LoVo (cell line): Measurements from ENCODE around the gene SRCIN1.
A peak's percentile ranks its signal among the peaks of the same experiment; 100 is the strongest.
"Not testable (repeated sequence)": the region's sequence is repeated elsewhere in the genome, so short reads cannot be mapped to it uniquely, and the experiment has no call there.

Experiments used
- DNase-seq: peaks from one replicate; pipeline ENCODE4 v3.0.0-alpha.2; 2016; ENCODE audit warnings: low spot score

Gene SRCIN1

GRCh38 chr17:38509772-38510420 is 95.9 kb downstream of the SRCIN1 start:
- no peak for DNase-seq

- peak; percentile 60 for DNase-seq
Observed at GRCh38 chr17:38508954-38509771, 96.6 kb downstream of the SRCIN1 start.

- no peak for DNase-seq
Observed at GRCh38 chr17:38508570-38508950, 97.2 kb downstream of the SRCIN1 start.

- DNase-seq: no peak
Observed at GRCh38 chr17:38507921-38508569, 97.7 kb downstream of the SRCIN1 start.

DNA sequence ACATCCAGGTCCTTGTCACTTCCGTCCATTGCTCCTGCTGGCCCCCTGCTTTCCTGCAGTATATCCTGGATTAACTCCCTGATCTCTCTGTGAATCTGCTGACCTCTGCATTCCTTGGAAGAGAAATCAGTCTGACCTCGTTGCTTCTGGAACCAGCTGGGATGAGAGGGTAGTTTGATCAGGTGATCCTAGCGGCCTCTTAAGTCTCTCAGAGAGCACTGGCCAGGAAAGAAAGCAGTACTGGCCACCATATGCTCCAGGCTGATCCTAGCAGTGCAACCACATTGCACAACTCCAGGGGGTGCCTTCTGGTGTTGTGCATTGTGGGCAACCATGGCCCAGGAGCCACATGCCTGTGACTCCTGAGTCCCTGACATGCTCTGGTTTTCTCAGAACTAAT is 98.3 kb downstream of the SRCIN1 start:
- DNase-seq: no peak

- no peak for DNase-seq
Observed at GRCh38 chr17:38504216-38504615, 101.5 kb downstream of the SRCIN1 start.

DNA sequence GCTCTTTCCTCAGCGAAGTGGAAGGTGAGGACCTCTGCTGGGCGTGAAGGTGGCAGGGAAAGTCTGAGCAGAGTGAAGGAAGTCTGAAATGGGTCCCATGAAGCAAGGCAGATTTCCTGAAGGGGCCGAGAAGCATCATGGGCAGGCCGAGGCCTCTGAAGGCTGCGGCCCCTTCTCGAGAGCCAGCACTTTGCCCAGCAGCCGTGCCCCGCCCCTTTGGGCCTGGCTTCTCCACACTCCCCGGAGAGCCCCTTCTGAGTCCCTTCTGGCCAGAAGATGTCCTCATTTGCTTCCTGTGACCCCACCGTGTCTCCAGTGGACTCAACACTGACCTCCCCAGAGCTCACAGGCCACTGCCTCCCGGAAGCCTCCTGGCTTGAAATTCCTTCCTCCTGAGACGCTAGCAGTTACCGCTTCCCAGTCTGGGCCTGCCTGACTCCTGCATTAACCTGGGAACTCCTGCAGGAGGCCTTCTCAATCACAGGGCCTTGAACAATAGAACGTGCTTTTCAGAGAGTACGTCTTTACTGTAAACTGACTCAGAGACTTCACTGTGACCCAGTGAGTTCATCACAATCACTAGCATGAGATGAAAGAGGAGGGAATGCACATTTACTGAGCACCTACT is 102.4 kb downstream of the SRCIN1 start:
- DNase-seq: not testable (repeated sequence)

GRCh38 chr17:38501718-38502117 is 104.0 kb downstream of the SRCIN1 start:
- not testable (repeated sequence) for DNase-seq

GRCh38 chr17:38499230-38499629 is 106.5 kb downstream of the SRCIN1 start:
- not testable (repeated sequence) for DNase-seq

DNA sequence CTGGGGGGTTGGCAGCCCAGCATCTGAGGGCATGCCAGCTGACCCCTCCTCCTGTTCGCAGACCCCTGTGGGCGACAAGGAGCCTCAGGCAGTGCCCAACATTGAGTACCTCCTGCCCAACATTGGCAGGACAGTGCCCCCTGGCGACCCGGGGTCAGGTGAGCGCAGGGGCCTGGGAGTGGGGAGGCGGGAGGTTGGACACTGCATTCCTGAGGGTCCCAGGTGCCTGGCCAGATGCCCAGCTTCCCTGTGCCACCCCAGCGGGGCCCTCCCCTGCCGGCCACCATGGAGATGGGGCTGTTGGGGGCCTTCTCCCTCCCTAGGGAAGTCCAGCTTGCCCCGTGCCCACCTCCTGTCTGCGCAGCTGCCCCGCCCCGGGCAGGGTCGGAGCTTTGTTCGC is 107.4 kb downstream of the SRCIN1 start:
- no peak for DNase-seq

GRCh38 chr17:38497656-38498055 is 108.1 kb downstream of the SRCIN1 start:
- not testable (repeated sequence) for DNase-seq

DNA sequence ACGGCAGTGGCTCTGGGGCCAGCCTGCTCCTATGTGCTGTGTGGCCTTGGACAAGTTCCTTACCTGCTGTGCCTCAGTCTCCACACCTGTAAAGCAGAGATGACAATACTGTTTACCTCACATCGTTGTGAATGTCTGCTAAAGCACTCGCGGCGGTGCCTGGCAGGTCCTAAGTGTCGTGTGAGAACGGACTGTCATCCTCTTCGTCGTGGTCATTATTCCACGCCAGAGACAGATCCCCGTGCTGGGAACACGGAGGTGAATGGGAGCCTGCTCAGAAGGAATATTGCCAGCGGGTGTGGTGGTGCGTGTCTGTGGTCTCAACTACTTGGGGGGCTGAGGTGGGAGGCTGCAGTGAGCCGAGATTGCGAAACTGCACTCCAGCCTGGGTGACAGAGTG is 111.6 kb downstream of the SRCIN1 start:
- not testable (repeated sequence) for DNase-seq

DNA sequence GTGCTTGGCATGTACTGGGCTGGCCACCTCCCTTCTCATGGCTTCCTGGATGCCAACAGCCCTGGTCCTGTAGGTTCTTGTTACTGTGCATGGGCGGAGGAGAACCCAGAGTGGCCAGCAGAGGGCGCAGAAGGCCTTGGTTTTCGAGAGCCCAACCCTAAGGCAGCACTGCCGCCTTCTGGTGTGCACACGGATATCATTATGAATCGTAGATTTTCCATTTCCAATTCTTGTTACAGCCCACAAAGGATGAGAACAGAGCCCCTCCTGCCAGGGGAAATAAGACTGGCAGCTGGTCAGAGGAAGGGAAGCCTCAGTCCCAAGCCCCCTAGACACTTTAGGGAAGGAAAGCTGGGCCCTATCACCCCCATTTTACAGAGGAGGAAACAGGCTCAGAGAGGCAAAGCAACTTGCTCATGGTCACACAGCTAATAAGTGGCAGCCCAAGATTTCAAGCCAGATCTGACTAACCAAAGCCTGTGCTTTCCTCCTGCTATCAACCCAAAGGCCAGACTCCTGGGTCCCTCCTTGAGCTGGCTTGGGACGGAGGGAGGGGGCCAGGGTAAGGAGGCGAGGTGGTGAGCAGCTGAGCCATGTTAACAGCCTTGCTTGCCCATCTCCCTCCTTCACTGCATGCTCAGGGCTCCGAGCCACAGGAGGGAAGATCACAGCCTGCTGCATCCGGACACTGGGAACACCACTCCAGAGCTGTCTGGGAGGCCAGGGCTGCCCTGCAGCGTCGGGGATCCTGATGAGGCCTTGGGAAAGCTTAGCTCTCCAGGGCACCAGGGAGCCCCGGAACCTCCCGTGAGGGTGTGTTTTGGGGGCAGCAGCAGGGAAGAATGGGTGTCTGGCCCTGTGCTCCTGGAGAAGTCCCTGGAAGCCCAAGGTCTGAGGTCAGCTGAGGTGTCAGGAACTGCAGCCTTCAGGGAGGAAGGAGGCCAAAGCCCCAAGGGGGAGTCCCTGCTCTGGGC is 113.4 kb downstream of the SRCIN1 start:
- peak; percentile 80 for DNase-seq

GRCh38 chr17:38491346-38492066 is 114.2 kb downstream of the SRCIN1 start:
- not testable (repeated sequence) for DNase-seq

- not testable (repeated sequence) for DNase-seq
Observed at GRCh38 chr17:38489774-38490173, 116.0 kb downstream of the SRCIN1 start.

DNA sequence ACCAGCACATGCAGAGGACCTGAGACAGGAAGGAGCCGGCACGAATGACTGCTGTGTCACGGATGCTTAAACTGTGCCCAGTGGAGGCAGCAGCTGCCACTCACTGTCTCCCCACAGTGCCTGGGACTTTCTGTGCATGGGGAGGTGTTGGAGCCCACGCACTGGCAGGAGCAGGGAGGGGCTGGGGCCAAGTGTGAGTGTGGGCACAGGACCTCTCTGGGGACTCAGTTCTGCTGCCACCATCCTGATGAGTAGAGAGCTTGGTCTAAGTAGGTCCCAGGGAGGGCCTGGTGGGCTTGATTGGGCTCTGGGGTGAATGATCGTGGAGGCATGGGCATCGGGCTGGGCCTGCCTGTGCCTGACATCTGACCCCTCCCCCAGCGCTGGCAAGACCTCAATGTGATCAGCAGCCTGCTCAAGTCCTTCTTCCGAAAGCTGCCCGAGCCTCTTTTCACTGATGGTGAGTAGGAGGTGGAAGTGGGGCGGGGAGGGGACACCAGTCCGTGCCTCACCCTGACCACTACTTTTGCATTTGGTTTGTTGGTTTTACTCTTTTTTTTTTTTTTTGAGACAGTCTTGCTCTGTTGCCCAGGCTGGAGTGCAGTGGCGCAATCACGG is 120.0 kb downstream of the SRCIN1 start:
- not testable (repeated sequence) for DNase-seq

- DNase-seq: no peak
Observed at GRCh38 chr17:38485146-38485468, 120.6 kb downstream of the SRCIN1 start.

- peak; percentile 34 for DNase-seq
Observed at GRCh38 chr17:38484242-38485145, 121.3 kb downstream of the SRCIN1 start.

GRCh38 chr17:38482700-38483043 is 123.1 kb downstream of the SRCIN1 start:
- DNase-seq: not testable (repeated sequence)
